ENCODE data around the gene NPPB. TPM values are rescaled to one million over a fixed set of nuclear protein-coding genes. Genes with fewer than 3 reads are reported as not detected.
"Not testable (repeated sequence)": the region's sequence is repeated elsewhere in the genome, so short reads cannot be mapped to it uniquely, and the experiment has no call there.

Gene NPPB
- not detected for total RNA-seq
- long read RNA-seq: 0 reads

GRCh38 chr1:11858613-11858967, at the start of gene NPPB:
Gene NPPB (minus strand): TSS chr1:11858945. CDS start chr1:11858833, 112 bp downstream.
- DNase-seq: no peak
- intact Hi-C loops (cut with micrococcal nuclease): no loop called here
- no peak for ATAC-seq

GRCh38 chr1:11908095-11908675, 49.4 kb upstream of the NPPB start:
- intact Hi-C loops (cut with micrococcal nuclease): loop anchor here (5.0 kb wide), 1 partner anchor 69 kb away; no protein-coding TSS in a partner anchor
- peak; percentile 79 for ATAC-seq
- peak; percentile 50 for DNase-seq

GRCh38 chr1:11907275-11908094, 48.7 kb upstream of the NPPB start:
- ATAC-seq: peak; percentile 84
- intact Hi-C loops (cut with micrococcal nuclease): loop anchor here (5.0 kb wide), 1 partner anchor 70 kb away; no protein-coding TSS in a partner anchor
- DNase-seq: peak; percentile 90

GRCh38 chr1:11906870-11907269, 48.1 kb upstream of the NPPB start:
- intact Hi-C loops (cut with micrococcal nuclease): loop anchor here (5.0 kb wide), 1 partner anchor 70 kb away; no protein-coding TSS in a partner anchor
- DNase-seq (no peak), ATAC-seq (no peak)

GRCh38 chr1:11904978-11905377, 46.2 kb upstream of the NPPB start:
- DNase-seq (no peak), ATAC-seq (no peak)
- intact Hi-C loops (cut with micrococcal nuclease): loop anchor here (5.0 kb wide), 1 partner anchor 72 kb away; no protein-coding TSS in a partner anchor

- intact Hi-C loops (cut with micrococcal nuclease); DNase-seq; ATAC-seq: not testable (repeated sequence)
Observed at GRCh38 chr1:11904156-11904555, 45.4 kb upstream of the NPPB start.

GRCh38 chr1:11903210-11903609, 44.5 kb upstream of the NPPB start:
- no peak for ATAC-seq
- DNase-seq: no peak

GRCh38 chr1:11901446-11901845, 42.7 kb upstream of the NPPB start:
- intact Hi-C loops (cut with micrococcal nuclease); ATAC-seq; DNase-seq: not testable (repeated sequence)

More at GRCh38 chr1:11903210-11903609, 44.5 kb upstream of the NPPB start:
- intact Hi-C loops (cut with micrococcal nuclease): no loop called here

- ATAC-seq (peak; percentile 42), DNase-seq (no peak)
- intact Hi-C loops (cut with micrococcal nuclease): no loop called here
Observed at GRCh38 chr1:11898831-11899467, 40.2 kb upstream of the NPPB start.

- ATAC-seq (no peak), DNase-seq (no peak)
- intact Hi-C loops (cut with micrococcal nuclease): no loop called here
Observed at GRCh38 chr1:11898086-11898785, 39.5 kb upstream of the NPPB start.

- DNase-seq; intact Hi-C loops (cut with micrococcal nuclease); ATAC-seq: not testable (repeated sequence)
Observed at GRCh38 chr1:11894501-11894900, 35.8 kb upstream of the NPPB start.

- intact Hi-C loops (cut with micrococcal nuclease): no loop called here
- DNase-seq (peak; percentile 78), ATAC-seq (peak; percentile 92)
Observed at GRCh38 chr1:11893907-11894251, 35.1 kb upstream of the NPPB start.

- ATAC-seq: no peak
- no peak for DNase-seq
- intact Hi-C loops (cut with micrococcal nuclease): loop anchor here (2.0 kb wide), 1 partner anchor 53 kb away; no protein-coding TSS in a partner anchor
Observed at GRCh38 chr1:11891433-11892186, 32.9 kb upstream of the NPPB start.

GRCh38 chr1:11888877-11889208, 30.1 kb upstream of the NPPB start:
- no peak for DNase-seq
- no peak for ATAC-seq
- intact Hi-C loops (cut with micrococcal nuclease): no loop called here

GRCh38 chr1:11888206-11888876, 29.6 kb upstream of the NPPB start:
- intact Hi-C loops (cut with micrococcal nuclease): no loop called here
- DNase-seq (no peak), ATAC-seq (no peak)

GRCh38 chr1:11887666-11888007, 28.9 kb upstream of the NPPB start:
- intact Hi-C loops (cut with micrococcal nuclease): no loop called here
- DNase-seq (no peak), ATAC-seq (no peak)

GRCh38 chr1:11886986-11887665, 28.4 kb upstream of the NPPB start:
- ATAC-seq: peak; percentile 83
- intact Hi-C loops (cut with micrococcal nuclease): no loop called here
- DNase-seq: peak; percentile 88

- ATAC-seq (peak; percentile 26), DNase-seq (peak; percentile 74)
- intact Hi-C loops (cut with micrococcal nuclease): no loop called here
Observed at GRCh38 chr1:11885916-11886315, 27.2 kb upstream of the NPPB start.
